HEK293 (cell line): ENCODE data around the gene GLRX5.

Experiments
- CTCF ChIA-PET: fragments of 350-600 bp; formaldehyde crosslinking; extraction: SDS; loops from one replicate; lab custom pipeline; 2021; ENCODE audit warnings: antibody characterized with exemption; lab: Yijun Ruan, JAX
- POLR2A ChIA-PET: fragments of 300-600 bp; formaldehyde crosslinking; extraction: SDS; loops from one replicate; lab custom pipeline; 2020; ENCODE audit warnings: antibody characterized with exemption, inconsistent platforms; lab: Yijun Ruan, JAX
- H3K27ac ChIP-seq: fragments of 200-500 bp; sonication (Bioruptor generic); 2 replicates; pipeline ENCODE4 v1.5.1; 2014; ENCODE audit warnings: low read depth, low read length, control low read depth, inconsistent platforms; ENCODE audit errors: extremely low read depth
- H3K36me3 ChIP-seq, 2 experiments: fragments of 200-500 bp in 1 of 2; sonication (Bioruptor generic) in 1 of 2; 1 replicate in 1 of 2; 2 replicates in 1 of 2; pipeline ENCODE4 v1.5.1; 2014 to 2017; ENCODE audit warnings: inconsistent platforms in 2 of 2, low read length in 2 of 2; ENCODE audit not compliant: control insufficient read depth in 2 of 2, insufficient read depth in 1 of 2
- H3K4me1 ChIP-seq: fragments of 200-500 bp; sonication (Bioruptor generic); 2 replicates; pipeline ENCODE4 v1.5.1; 2014; ENCODE audit warnings: mild to moderate bottlenecking, low read length, inconsistent platforms; ENCODE audit not compliant: control insufficient read depth, insufficient read depth
- H3K4me3 ChIP-seq: 2 replicates; pipeline ENCODE4 v1.5.1; 2011; ENCODE audit warnings: low read depth, mild to moderate bottlenecking, control low read depth, low read length, moderate library complexity
- H3K9me3 ChIP-seq: fragments of 200-500 bp; sonication (Bioruptor generic); 2 replicates; pipeline ENCODE4 v1.5.1; 2014; ENCODE audit warnings: low read depth, low read length, inconsistent platforms; ENCODE audit not compliant: control insufficient read depth, insufficient read depth
- GLIS1 ChIP-seq: fragments of 450-650 bp; formaldehyde crosslinking; IDR thresholded peaks from 2 replicates; pipeline ENCODE4 v1.5.1; 2016; ENCODE audit warnings: missing biosample characterization, missing genetic modification characterization
- GLIS2 ChIP-seq: fragments of 450-650 bp; formaldehyde crosslinking; IDR thresholded peaks from 2 replicates; pipeline ENCODE4 v1.5.1; 2016; ENCODE audit warnings: missing biosample characterization, missing genetic modification characterization
- IKZF3 ChIP-seq: fragments of 450-650 bp; IDR thresholded peaks from 2 replicates; pipeline ENCODE4 v1.5.0; 2018; ENCODE audit warnings: missing biosample characterization, mild to moderate bottlenecking, missing genetic modification characterization, moderate library complexity
- KLF1 ChIP-seq: fragments of 450-650 bp; formaldehyde crosslinking; IDR thresholded peaks from 2 replicates; pipeline ENCODE4 v1.5.1; 2016; ENCODE audit warnings: missing biosample characterization, missing genetic modification characterization
- KLF10 ChIP-seq: fragments of 450-650 bp; IDR thresholded peaks from 2 replicates; pipeline ENCODE4 v1.5.1; 2018; ENCODE audit warnings: missing biosample characterization, mild to moderate bottlenecking, missing genetic modification characterization
- KLF9 ChIP-seq: fragments of 450-650 bp; formaldehyde crosslinking; IDR thresholded peaks from 2 replicates; pipeline ENCODE4 v1.5.1; 2016; ENCODE audit warnings: missing biosample characterization, missing genetic modification characterization, low read depth
- OSR2 ChIP-seq: fragments of 450-650 bp; formaldehyde crosslinking; IDR thresholded peaks from 2 replicates; pipeline ENCODE4 v1.5.1; 2016; ENCODE audit warnings: missing biosample characterization, missing genetic modification characterization
- SCRT1 ChIP-seq: fragments of 450-650 bp; formaldehyde crosslinking; IDR thresholded peaks from 2 replicates; pipeline ENCODE4 v1.5.1; 2016; ENCODE audit warnings: missing biosample characterization, missing genetic modification characterization, borderline replicate concordance
- SETDB1 ChIP-seq: IDR thresholded peaks from one replicate; pipeline ENCODE4 v1.6.1; 2017; ENCODE audit warnings: mild to moderate bottlenecking, low read length, moderate library complexity, mixed read lengths; ENCODE audit not compliant: insufficient read length
- ZBTB20 ChIP-seq: fragments of 450-650 bp; formaldehyde crosslinking; IDR thresholded peaks from 2 replicates; pipeline ENCODE4 v1.5.1; 2016; ENCODE audit warnings: missing biosample characterization, missing genetic modification characterization
- ZBTB48 ChIP-seq: fragments of 450-650 bp; formaldehyde crosslinking; IDR thresholded peaks from 2 replicates; pipeline ENCODE4 v1.5.1; 2016; ENCODE audit warnings: missing biosample characterization, missing genetic modification characterization
- ZBTB49 ChIP-seq: fragments of 450-650 bp; formaldehyde crosslinking; IDR thresholded peaks from 2 replicates; pipeline ENCODE4 v1.5.1; 2016; ENCODE audit warnings: missing biosample characterization, missing genetic modification characterization, low read depth
- ZBTB8A ChIP-seq: fragments of 450-650 bp; formaldehyde crosslinking; IDR thresholded peaks from 2 replicates; pipeline ENCODE4 v1.5.1; 2016; ENCODE audit warnings: missing biosample characterization, missing genetic modification characterization
- ZNF121 ChIP-seq: fragments of 450-650 bp; formaldehyde crosslinking; IDR thresholded peaks from 2 replicates; pipeline ENCODE4 v1.5.1; 2016; ENCODE audit warnings: missing biosample characterization, missing genetic modification characterization
- ZNF146 ChIP-seq: fragments of 450-650 bp; formaldehyde crosslinking; IDR thresholded peaks from 2 replicates; pipeline ENCODE4 v1.5.1; 2016; ENCODE audit warnings: missing biosample characterization, missing genetic modification characterization
- ZNF174 ChIP-seq: fragments of 450-650 bp; formaldehyde crosslinking; IDR thresholded peaks from 2 replicates; pipeline ENCODE4 v1.5.0; 2017; ENCODE audit warnings: missing biosample characterization, mild to moderate bottlenecking, missing genetic modification characterization
- ZNF18 ChIP-seq: fragments of 450-650 bp; formaldehyde crosslinking; IDR thresholded peaks from 2 replicates; pipeline ENCODE4 v1.5.1; 2016; ENCODE audit warnings: missing biosample characterization, missing genetic modification characterization
- ZNF202 ChIP-seq: fragments of 450-650 bp; formaldehyde crosslinking; IDR thresholded peaks from 2 replicates; pipeline ENCODE4 v1.5.1; 2016; ENCODE audit warnings: missing biosample characterization, missing genetic modification characterization, borderline replicate concordance
- ZNF214 ChIP-seq: fragments of 450-650 bp; formaldehyde crosslinking; IDR thresholded peaks from 2 replicates; pipeline ENCODE4 v1.5.1; 2017; ENCODE audit warnings: missing biosample characterization, mild to moderate bottlenecking, missing genetic modification characterization, borderline replicate concordance
- ZNF292 ChIP-seq: fragments of 450-650 bp; formaldehyde crosslinking; IDR thresholded peaks from 2 replicates; pipeline ENCODE4 v1.5.1; 2016; ENCODE audit warnings: low read depth, missing biosample characterization, missing genetic modification characterization, borderline replicate concordance
- ZNF362 ChIP-seq: fragments of 450-650 bp; formaldehyde crosslinking; IDR thresholded peaks from 2 replicates; pipeline ENCODE4 v1.5.1; 2016; ENCODE audit warnings: missing biosample characterization, missing genetic modification characterization
- ZNF416 ChIP-seq: fragments of 450-650 bp; formaldehyde crosslinking; IDR thresholded peaks from 2 replicates; pipeline ENCODE4 v1.5.1; 2016; ENCODE audit warnings: missing biosample characterization, missing genetic modification characterization
- ZNF48 ChIP-seq: fragments of 450-650 bp; formaldehyde crosslinking; IDR thresholded peaks from 2 replicates; pipeline ENCODE4 v1.5.1; 2016; ENCODE audit warnings: missing biosample characterization, missing genetic modification characterization
- ZNF600 ChIP-seq: fragments of 450-650 bp; formaldehyde crosslinking; IDR thresholded peaks from 2 replicates; pipeline ENCODE4 v1.5.1; 2016; ENCODE audit warnings: missing biosample characterization, missing genetic modification characterization
- ZNF670 ChIP-seq: fragments of 450-650 bp; formaldehyde crosslinking; IDR thresholded peaks from 2 replicates; pipeline ENCODE4 v1.5.1; 2016; ENCODE audit warnings: missing biosample characterization, missing genetic modification characterization, low read depth
- ZNF707 ChIP-seq: fragments of 450-650 bp; formaldehyde crosslinking; IDR thresholded peaks from 2 replicates; pipeline ENCODE4 v1.5.1; 2016; ENCODE audit warnings: missing biosample characterization, missing genetic modification characterization
- ZNF76 ChIP-seq: fragments of 450-650 bp; formaldehyde crosslinking; IDR thresholded peaks from 2 replicates; pipeline ENCODE4; 2016; ENCODE audit warnings: low read depth, missing biosample characterization, missing genetic modification characterization, borderline replicate concordance
- ZSCAN23 ChIP-seq: fragments of 450-650 bp; formaldehyde crosslinking; IDR thresholded peaks from 2 replicates; pipeline ENCODE4 v1.5.1; 2016; ENCODE audit warnings: missing biosample characterization, missing genetic modification characterization
- ZSCAN30 ChIP-seq: fragments of 450-650 bp; IDR thresholded peaks from 2 replicates; pipeline ENCODE4 v1.5.1; 2018; ENCODE audit warnings: missing biosample characterization, mild to moderate bottlenecking, missing genetic modification characterization, moderate library complexity
- TF ChIP-seq, protein P1 (sequence below): fragments of 450-650 bp; formaldehyde crosslinking; optimal IDR thresholded peaks from 2 replicates; pipeline ENCODE3; 2016; ENCODE audit warnings: missing biosample characterization, mild to moderate bottlenecking, missing genetic modification characterization

Gene GLRX5

GRCh38 chr14:95516554-95517181, 18.2 kb upstream of the GLRX5 start, which contains the start of gene SYNE3:
Gene SYNE3 (minus strand): TSS chr14:95516650. CDS start chr14:95475821, 40,829 bp downstream.
- no peaks in the 10 kb centered on the region for H3K36me3 ChIP-seq
- peak within 1 kb of the TSS; percentile 42 for H3K4me3 ChIP-seq
- H3K27ac ChIP-seq: peak within 1 kb of the TSS; percentile 41; the same call in 1 of the 2 replicates
- H3K9me3 ChIP-seq: no peaks in the 10 kb centered on the region
- peaks cover 11% of the 10 kb centered on the region for H3K4me1 ChIP-seq
- POLR2A ChIA-PET: interaction anchor here (1.6 to 2.3 kb wide), 2 partner anchors 9 to 18 kb away, joined by 3 to 13 read pairs; partner anchors contain the start of gene GLRX5
- CTCF ChIA-PET: interaction anchor here (0.8 to 1.8 kb wide), 6 partner anchors 11 to 76 kb away, joined by 3 to 10 read pairs (median 4); no protein-coding TSS in a partner anchor
- TF ChIP-seq IKZF3 (tag by site-specific recombination) (0 out of 2 replicates have a peak, but pooled peaks have one; percentile 31), ZNF600 (tag by site-specific recombination) (no peak), GLIS2 (peak; percentile 64; the same call in 1 of the 2 replicates), ZBTB8A (tag by site-specific recombination) (peak; percentile 21; the same call in 1 of the 2 replicates), KLF10 (tag by site-specific recombination) (peak; percentile 77), SETDB1 (no peak), KLF1 (tag by site-specific recombination) (peak; percentile 44; the same call in 1 of the 2 replicates), ZNF707 (tag by site-specific recombination) (no peak), ZNF416 (tag by site-specific recombination) (no peak), KLF9 (tag by site-specific recombination) (peak; percentile 36; the same call in 1 of the 2 replicates), ZNF174 (tag by site-specific recombination) (no peak), OSR2 (tag by site-specific recombination) (0 out of 2 replicates have a peak, but pooled peaks have one; percentile 19), SCRT1 (tag by site-specific recombination) (no peak), ZBTB48 (tag by site-specific recombination) (no peak), ZNF202 (no peak), ZNF214 (no peak), GLIS1 (tag by site-specific recombination) (peak; percentile 27; the same call in 1 of the 2 replicates), ZNF146 (tag by site-specific recombination) (no peak), ZNF121 (no peak), ZSCAN30 (tag by site-specific recombination) (0 out of 2 replicates have a peak, but pooled peaks have one; percentile 49)
- TF ChIP-seq, protein P1, sequence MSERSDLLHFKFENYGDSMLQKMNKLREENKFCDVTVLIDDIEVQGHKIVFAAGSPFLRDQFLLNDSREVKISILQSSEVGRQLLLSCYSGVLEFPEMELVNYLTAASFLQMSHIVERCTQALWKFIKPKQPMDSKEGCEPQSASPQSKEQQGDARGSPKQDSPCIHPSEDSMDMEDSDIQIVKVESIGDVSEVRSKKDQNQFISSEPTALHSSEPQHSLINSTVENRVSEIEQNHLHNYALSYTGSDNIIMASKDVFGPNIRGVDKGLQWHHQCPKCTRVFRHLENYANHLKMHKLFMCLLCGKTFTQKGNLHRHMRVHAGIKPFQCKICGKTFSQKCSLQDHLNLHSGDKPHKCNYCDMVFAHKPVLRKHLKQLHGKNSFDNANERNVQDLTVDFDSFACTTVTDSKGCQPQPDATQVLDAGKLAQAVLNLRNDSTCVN (tag by site-specific recombination): peak; percentile 30

GRCh38 chr14:95518045-95518751, 16.7 kb upstream of the GLRX5 start:
- ChIA-PET CTCF (interaction anchor here (0.6 to 2.3 kb wide), 5 partner anchors 9 to 669 kb away, joined by 3 to 11 read pairs (median 4); no protein-coding TSS in a partner anchor), POLR2A (no interaction called here)
- Histone ChIP-seq H3K27ac (no peak overlapping the region), H3K4me3 (no peak overlapping the region), H3K36me3 (no peaks in the 10 kb centered on the region), H3K4me1 (peaks cover 11% of the 10 kb centered on the region), H3K9me3 (no peaks in the 10 kb centered on the region)
- TF ChIP-seq ZNF362 (no peak), ZBTB49 (no peak), ZNF670 (tag by site-specific recombination) (no peak), ZBTB20 (no peak), ZNF18 (tag by site-specific recombination) (no peak), ZSCAN23 (tag by site-specific recombination) (no peak), ZNF76 (tag by site-specific recombination) (no peak), ZNF292 (no peak), ZNF48 (tag by site-specific recombination) (no peak)
